ENCODE data around the gene SVOPL. TPM values are rescaled to one million over a fixed set of nuclear protein-coding genes. Genes with fewer than 3 reads are reported as not detected.

Gene SVOPL
- total and polyA plus RNA-seq, 4 donors = 0.13 to 1.5 (median 0.39) TPM; not detected in 1

- TF ChIP-seq CTCF (IDR thresholded peaks at IDR 0.05; ENCODE audit: control extremely low read depth, extremely low read depth) = no peak
- ATAC-seq (ENCODE audit: insufficient read depth, low FRiP score) = no peak
- WGBS, 2 donors = 79 to 81% methylated on average over 2 of the region's 2 CpGs
Observed at GRCh38 chr7:138595454-138595853, 105.7 kb downstream of the SVOPL start.

GRCh38 chr7:138590154-138590553, 111.0 kb downstream of the SVOPL start:
- Histone ChIP-seq H3K4me3 (no peak overlapping the region), H3K27ac (ENCODE audit: low read depth in 1 of 2, low read length in 1 of 2) (no peak overlapping the region), H3K9ac (ENCODE audit: insufficient read depth in 1 of 2, low read length in 2 of 2) (no peak overlapping the region), H3K36me3 (ENCODE audit: control insufficient read depth in 4 of 4, insufficient read depth in 4 of 4, low read length in 4 of 4) (peaks cover 1 to 4% (median 3%) of the 10 kb centered on the region in 4 donors), H3K4me1 (ENCODE audit: control insufficient read depth in 5 of 5, insufficient read depth in 5 of 5, low read length in 5 of 5) (no peaks in the 10 kb centered on the region), H3K9me3 (ENCODE audit: control insufficient read depth in 4 of 4, insufficient read depth in 3 of 4, low read length in 3 of 4) (no peaks in the 10 kb centered on the region), H3K27me3 (ENCODE audit: control insufficient read depth in 3 of 3, insufficient read depth in 3 of 3, low read length in 2 of 3) (no peaks in the 10 kb centered on the region)
- TF ChIP-seq CTCF (IDR thresholded peaks at IDR 0.05; ENCODE audit: control extremely low read depth, extremely low read depth) = no peak
- WGBS, 2 donors = 93 to 100% methylated on average over 1 of the region's 1 CpG
- ATAC-seq (ENCODE audit: insufficient read depth, low FRiP score) (no peak), DNase-seq (no peak)

More at GRCh38 chr7:138595454-138595853, 105.7 kb downstream of the SVOPL start:
- H3K4me1 ChIP-seq (ENCODE audit: control insufficient read depth in 5 of 5, insufficient read depth in 5 of 5, low read length in 5 of 5) = no peaks in the 10 kb centered on the region
- no peak for DNase-seq
- H3K9me3 ChIP-seq (ENCODE audit: control insufficient read depth in 4 of 4, insufficient read depth in 3 of 4, low read length in 3 of 4) = no peaks in the 10 kb centered on the region
- no peaks in the 10 kb centered on the region for H3K36me3 ChIP-seq (ENCODE audit: control insufficient read depth in 4 of 4, insufficient read depth in 4 of 4, low read length in 4 of 4)
- no peak overlapping the region for H3K27ac ChIP-seq (ENCODE audit: low read depth in 1 of 2, low read length in 1 of 2)
- no peak overlapping the region for H3K4me3 ChIP-seq
- no peaks in the 10 kb centered on the region for H3K27me3 ChIP-seq (ENCODE audit: control insufficient read depth in 3 of 3, insufficient read depth in 3 of 3, low read length in 2 of 3)
- H3K9ac ChIP-seq (ENCODE audit: insufficient read depth in 1 of 2, low read length in 2 of 2) = no peak overlapping the region

GRCh38 chr7:138588986-138589385, 112.2 kb downstream of the SVOPL start:
- H3K27me3 ChIP-seq (ENCODE audit: control insufficient read depth in 3 of 3, insufficient read depth in 3 of 3, low read length in 2 of 3) = no peaks in the 10 kb centered on the region
- TF ChIP-seq CTCF (IDR thresholded peaks at IDR 0.05; ENCODE audit: control extremely low read depth, extremely low read depth) = no peak
- no peaks in the 10 kb centered on the region for H3K4me1 ChIP-seq (ENCODE audit: control insufficient read depth in 5 of 5, insufficient read depth in 5 of 5, low read length in 5 of 5)
- H3K9me3 ChIP-seq (ENCODE audit: control insufficient read depth in 4 of 4, insufficient read depth in 3 of 4, low read length in 3 of 4) = no peaks in the 10 kb centered on the region
- no peak overlapping the region for H3K27ac ChIP-seq (ENCODE audit: low read depth in 1 of 2, low read length in 1 of 2)
- H3K9ac ChIP-seq (ENCODE audit: insufficient read depth in 1 of 2, low read length in 2 of 2) = no peak overlapping the region
- H3K36me3 ChIP-seq (ENCODE audit: control insufficient read depth in 4 of 4, insufficient read depth in 4 of 4, low read length in 4 of 4) = peaks cover 1 to 4% (median 3%) of the 10 kb centered on the region in 4 donors
- DNase-seq (no peak), ATAC-seq (ENCODE audit: insufficient read depth, low FRiP score) (no peak)
- WGBS, 2 donors = 98 to 100% methylated on average over 2 of the region's 2 CpGs
- no peak overlapping the region for H3K4me3 ChIP-seq

- 91 to 95% methylated on average over 4 of the region's 4 CpGs for WGBS, 2 donors
- DNase-seq = no peak
- peaks cover 3 to 6% (median 4%) of the 10 kb centered on the region in 4 donors for H3K36me3 ChIP-seq (ENCODE audit: control insufficient read depth in 4 of 4, insufficient read depth in 4 of 4, low read length in 4 of 4)
Observed at GRCh38 chr7:138587485-138587884, 113.7 kb downstream of the SVOPL start.

More at GRCh38 chr7:138587485-138587884, 113.7 kb downstream of the SVOPL start:
- Histone ChIP-seq H3K27me3 (ENCODE audit: control insufficient read depth in 3 of 3, insufficient read depth in 3 of 3, low read length in 2 of 3) (no peaks in the 10 kb centered on the region), H3K27ac (ENCODE audit: low read depth in 1 of 2, low read length in 1 of 2) (no peak overlapping the region), H3K4me3 (no peak overlapping the region), H3K4me1 (ENCODE audit: control insufficient read depth in 5 of 5, insufficient read depth in 5 of 5, low read length in 5 of 5) (no peaks in the 10 kb centered on the region), H3K9me3 (ENCODE audit: control insufficient read depth in 4 of 4, insufficient read depth in 3 of 4, low read length in 3 of 4) (no peaks in the 10 kb centered on the region), H3K9ac (ENCODE audit: insufficient read depth in 1 of 2, low read length in 2 of 2) (no peak overlapping the region)
- TF ChIP-seq CTCF (IDR thresholded peaks at IDR 0.05; ENCODE audit: control extremely low read depth, extremely low read depth) = no peak
- no peak for ATAC-seq (ENCODE audit: insufficient read depth, low FRiP score)

Data from lung (tissue), 12 donors.